HG02610 (cell line): Measurements from ENCODE around the gene ADGRF1.
"Not testable (repeated sequence)": the region's sequence is repeated elsewhere in the genome, so short reads cannot be mapped to it uniquely, and the experiment has no call there.

Experiments
- ATAC-seq: cut with Tn5 transposase; IDR thresholded peaks from one replicate; pipeline ENCODE4 v1.9.1; 2021; ENCODE audit warnings: mild to moderate bottlenecking, moderate library complexity; ENCODE audit not compliant: unreplicated experiment

Gene ADGRF1

GRCh38 chr6:47023573-47023972 is 18.6 kb downstream of the ADGRF1 start:
- no peak for ATAC-seq

- ATAC-seq, result no peak
Observed at GRCh38 chr6:47022191-47022590, 19.9 kb downstream of the ADGRF1 start.

GRCh38 chr6:47019941-47020340 is 22.2 kb downstream of the ADGRF1 start:
- no peak for ATAC-seq

- no peak for ATAC-seq
Observed at GRCh38 chr6:47016909-47017308, 25.2 kb downstream of the ADGRF1 start.

- no peak for ATAC-seq
Observed at GRCh38 chr6:47016261-47016660, 25.9 kb downstream of the ADGRF1 start.

- ATAC-seq, result no peak
Observed at GRCh38 chr6:47014401-47014800, 27.7 kb downstream of the ADGRF1 start.

GRCh38 chr6:47009583-47009982 is 32.5 kb downstream of the ADGRF1 start:
- no peak for ATAC-seq

GRCh38 chr6:47008397-47008763 is 33.8 kb downstream of the ADGRF1 start:
- no peak for ATAC-seq

- no peak for ATAC-seq
Observed at GRCh38 chr6:47007657-47008396, 34.3 kb downstream of the ADGRF1 start.

- ATAC-seq, result no peak
Observed at GRCh38 chr6:47005486-47005885, 36.6 kb downstream of the ADGRF1 start.

- no peak for ATAC-seq
Observed at GRCh38 chr6:47004463-47004862, 37.7 kb downstream of the ADGRF1 start.

- ATAC-seq, result no peak
Observed at GRCh38 chr6:47000842-47001241, 41.3 kb downstream of the ADGRF1 start.

GRCh38 chr6:46998436-46999017 is 43.6 kb downstream of the ADGRF1 start:
- ATAC-seq, result no peak

GRCh38 chr6:46997646-46998045 is 44.5 kb downstream of the ADGRF1 start:
- no peak for ATAC-seq

- no peak for ATAC-seq
Observed at GRCh38 chr6:46996860-46997641, 45.1 kb downstream of the ADGRF1 start.

- ATAC-seq, result no peak
Observed at GRCh38 chr6:46994933-46995332, 47.2 kb downstream of the ADGRF1 start.

- no peak for ATAC-seq
Observed at GRCh38 chr6:46993846-46994245, 48.3 kb downstream of the ADGRF1 start.

- ATAC-seq, result not testable (repeated sequence)
Observed at GRCh38 chr6:46992391-46992790, 49.7 kb downstream of the ADGRF1 start.

GRCh38 chr6:46990818-46991510 is 51.2 kb downstream of the ADGRF1 start:
- ATAC-seq, result not testable (repeated sequence)

GRCh38 chr6:46990031-46990644 is 52.0 kb downstream of the ADGRF1 start:
- no peak for ATAC-seq

GRCh38 chr6:46989398-46989797 is 52.7 kb downstream of the ADGRF1 start:
- ATAC-seq, result no peak
